CD4-positive, alpha-beta T cell treated with Interferon alpha-2 for 1 hour (primary cell): Measurements from ENCODE around the gene CIB4.

ENCODE experiments used
- DNase-seq, 2 donors: peaks; one replicate each; pipeline ENCODE4 v3.0.0-alpha.2; 2020 to 2022

CIB4 gene

GRCh38 chr2:26564121-26564644, 77.0 kb downstream of the CIB4 start:
- DNase-seq = no peak

DNA sequence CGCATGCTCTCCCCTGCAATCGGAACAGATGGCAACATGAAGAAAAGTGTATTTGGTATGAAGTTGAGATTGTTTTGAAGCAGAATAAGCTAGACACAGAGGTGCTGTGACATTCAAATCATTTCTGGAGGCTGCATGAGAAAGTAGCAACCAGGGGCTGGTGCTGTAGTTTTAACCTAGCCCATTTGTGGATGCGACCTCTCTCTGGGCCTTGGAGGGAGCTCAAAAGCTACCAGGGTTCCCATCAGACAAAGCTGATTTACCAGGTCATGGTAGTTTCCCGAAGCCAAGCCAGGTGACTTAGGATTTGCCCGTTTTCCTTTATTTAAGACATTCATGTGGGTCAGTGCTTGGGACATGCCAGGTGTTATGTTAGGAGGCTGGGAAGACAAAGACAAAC, 77.5 kb downstream of the CIB4 start:
- no peak for DNase-seq

DNA sequence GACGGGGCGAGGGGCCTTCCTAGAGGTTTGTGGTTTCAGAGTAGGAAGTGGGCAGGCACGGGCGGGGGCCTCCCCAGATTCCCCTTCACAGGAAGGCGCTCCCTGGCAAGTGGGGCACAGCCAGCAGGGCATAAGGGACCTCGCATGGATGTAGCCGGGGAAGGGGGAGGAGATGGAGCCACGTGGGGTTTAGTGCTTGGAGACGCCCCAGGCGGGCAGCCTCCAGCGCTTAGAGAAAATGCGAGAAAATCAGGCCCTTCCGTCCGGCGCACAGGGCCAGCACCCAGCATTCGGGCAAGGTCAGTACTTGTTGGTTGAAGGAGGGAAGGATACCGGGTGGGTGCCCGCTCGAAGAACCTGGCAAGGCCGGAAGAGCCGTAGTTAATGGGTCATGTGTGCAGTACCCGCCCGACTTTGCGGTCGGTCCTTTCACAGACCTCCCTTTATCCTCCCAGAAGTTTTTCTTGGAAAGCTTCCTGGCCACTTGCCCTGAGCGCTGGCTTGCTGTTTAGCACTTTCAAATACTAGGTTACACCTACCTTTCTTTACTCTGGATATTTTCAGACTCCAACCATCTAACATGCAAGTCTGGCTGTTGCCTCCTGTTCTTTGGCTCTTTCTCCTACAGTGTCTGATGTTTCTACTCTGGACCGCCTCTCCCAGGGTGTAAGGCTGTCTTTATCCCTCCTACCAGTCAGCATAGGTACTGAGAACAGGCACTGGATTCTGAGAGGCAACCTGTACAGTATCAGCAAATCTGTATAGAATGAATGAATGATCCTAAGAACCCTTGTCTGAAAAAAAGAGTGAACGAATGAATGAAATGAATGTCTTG, 78.1 kb downstream of the CIB4 start:
- no peak for DNase-seq

DNA sequence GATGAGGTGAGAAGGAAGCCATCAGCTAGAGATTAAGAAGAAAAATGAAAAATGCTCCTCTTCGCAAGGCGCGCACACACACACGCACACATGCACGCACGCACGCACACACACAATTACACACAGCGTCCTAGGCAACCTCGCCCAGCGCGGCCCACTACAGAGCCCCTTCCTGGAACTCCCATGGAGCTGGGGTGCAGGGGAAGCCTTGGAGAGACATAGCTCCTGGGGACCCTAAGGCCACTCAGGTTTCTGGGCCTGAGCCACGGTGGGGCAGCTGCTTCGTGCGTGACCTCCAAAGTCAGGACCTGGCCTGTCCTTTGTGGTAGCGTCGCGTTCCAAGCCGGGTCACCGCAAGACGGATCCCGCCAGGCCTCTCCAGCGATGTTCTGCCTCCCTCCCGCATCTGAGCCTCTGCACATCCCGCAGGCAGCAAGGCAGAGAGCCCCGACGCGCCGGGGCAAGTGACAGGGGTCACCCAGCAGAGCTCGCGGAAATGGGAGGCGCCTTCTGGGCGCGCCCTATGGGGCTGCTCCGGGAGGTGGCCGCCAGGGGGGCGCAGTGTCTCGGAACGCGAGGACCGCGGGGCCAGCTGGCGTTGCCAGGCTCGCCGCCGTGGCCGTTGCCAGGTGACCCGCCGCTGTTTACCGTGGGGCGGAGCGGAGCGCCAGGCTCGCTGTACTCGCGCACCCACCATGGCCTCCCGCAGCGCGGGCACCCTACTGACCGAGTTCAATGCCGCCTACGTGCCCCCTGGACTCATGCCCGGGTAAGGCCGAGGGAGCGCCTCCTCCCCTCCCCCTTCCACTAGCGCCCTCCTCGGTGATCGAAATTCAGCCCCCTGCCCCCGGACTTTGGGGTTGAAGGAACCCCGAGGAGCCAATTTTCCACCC, 79.0 kb downstream of the CIB4 start:
- peak in 1 of 2 donors; percentile 5 for DNase-seq

GRCh38 chr2:26561376-26561775, 79.8 kb downstream of the CIB4 start:
- DNase-seq = no peak

DNA sequence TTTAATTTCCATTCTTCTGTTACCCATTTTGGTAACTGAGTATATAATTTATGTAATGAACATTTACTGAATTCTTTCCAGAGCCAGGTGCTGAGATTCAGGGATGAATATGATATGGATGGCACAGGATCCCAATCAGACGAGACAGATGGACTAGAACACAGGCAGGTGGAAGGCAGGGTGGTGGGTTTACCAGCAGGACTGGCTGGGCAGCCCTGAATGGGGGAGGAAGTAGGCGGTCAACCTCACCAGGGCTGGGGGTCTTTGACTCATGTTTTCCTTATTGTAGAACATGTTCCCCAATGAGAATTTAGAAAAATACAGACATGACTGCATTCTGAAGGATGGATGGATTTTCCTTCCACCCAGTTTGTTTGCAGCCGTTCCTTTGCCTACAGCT, 80.3 kb downstream of the CIB4 start:
- no peak for DNase-seq

GRCh38 chr2:26559556-26559955, 81.6 kb downstream of the CIB4 start:
- DNase-seq = no peak

- no peak for DNase-seq
Measured at GRCh38 chr2:26559044-26559405, 82.1 kb downstream of the CIB4 start.

DNA sequence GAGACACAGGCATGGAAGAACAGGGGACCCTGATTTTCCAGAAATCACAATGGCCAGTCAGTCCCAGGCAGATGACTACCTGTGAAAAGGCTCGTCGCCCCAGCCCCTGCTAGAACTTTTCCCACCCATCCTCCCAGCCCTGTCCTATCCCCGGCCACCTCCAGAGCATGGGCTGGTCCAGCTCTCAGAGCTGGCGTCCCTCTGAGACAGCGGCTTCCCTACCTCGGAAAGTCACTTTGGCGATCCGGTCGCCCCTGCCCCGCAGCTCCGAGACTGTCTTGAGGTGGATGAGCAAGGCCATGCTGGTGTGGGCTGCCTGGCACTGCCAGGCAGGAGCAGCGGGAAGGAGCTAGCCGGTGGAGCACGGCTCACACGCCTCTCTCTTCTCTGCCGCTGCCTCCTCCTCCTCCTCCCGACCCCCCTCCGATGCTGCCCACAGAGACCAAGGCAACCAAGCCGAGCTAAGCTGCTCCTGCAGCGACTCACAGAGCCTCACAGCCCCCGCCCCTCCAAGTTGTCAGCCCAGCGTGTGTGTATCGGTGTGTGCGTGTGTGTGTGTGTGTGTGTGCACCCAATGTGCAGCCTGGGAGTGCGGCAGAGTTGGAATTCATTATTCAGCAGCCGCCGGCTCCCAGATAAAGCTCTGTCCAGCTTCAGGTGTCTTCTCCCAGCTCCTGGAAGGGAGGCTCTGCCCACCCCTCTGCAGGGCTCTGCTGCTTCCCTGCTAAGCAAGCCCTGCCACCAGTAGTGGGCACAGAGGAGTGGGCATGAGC, 82.7 kb downstream of the CIB4 start:
- no peak for DNase-seq

DNA sequence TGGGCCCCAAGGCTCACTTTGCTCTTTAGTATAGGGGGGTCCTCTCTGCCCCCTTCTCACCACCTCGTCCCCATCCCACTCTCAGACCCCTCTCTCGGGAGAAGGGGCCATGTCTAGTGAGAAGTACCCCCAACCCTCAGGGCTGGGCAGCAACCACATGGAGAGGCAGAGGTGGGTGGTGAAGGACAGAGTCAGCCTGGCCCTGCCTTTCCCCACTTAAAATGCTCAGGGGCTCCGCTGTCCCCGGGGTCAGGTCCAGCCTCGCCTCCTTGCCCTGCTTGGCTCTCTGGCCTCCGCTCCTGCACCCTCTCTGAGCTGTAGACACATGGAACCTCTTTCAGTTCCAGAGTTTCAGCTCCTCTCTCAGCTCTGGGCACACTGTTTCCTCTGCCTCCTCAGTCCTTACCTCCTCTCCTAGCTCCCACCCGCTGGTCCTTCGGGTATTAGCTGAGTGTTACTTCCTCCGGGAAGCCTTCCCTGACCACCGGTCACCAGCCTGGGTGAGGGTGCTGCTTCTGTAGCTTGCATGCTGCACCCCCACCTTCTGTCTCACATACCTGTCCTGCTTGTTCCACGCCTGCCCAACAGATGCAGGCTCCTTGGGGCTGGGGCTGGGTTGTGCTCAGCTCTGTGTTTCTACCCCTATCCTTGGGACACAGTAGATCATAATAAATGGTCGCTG, 83.8 kb downstream of the CIB4 start:
- DNase-seq = no peak

DNA sequence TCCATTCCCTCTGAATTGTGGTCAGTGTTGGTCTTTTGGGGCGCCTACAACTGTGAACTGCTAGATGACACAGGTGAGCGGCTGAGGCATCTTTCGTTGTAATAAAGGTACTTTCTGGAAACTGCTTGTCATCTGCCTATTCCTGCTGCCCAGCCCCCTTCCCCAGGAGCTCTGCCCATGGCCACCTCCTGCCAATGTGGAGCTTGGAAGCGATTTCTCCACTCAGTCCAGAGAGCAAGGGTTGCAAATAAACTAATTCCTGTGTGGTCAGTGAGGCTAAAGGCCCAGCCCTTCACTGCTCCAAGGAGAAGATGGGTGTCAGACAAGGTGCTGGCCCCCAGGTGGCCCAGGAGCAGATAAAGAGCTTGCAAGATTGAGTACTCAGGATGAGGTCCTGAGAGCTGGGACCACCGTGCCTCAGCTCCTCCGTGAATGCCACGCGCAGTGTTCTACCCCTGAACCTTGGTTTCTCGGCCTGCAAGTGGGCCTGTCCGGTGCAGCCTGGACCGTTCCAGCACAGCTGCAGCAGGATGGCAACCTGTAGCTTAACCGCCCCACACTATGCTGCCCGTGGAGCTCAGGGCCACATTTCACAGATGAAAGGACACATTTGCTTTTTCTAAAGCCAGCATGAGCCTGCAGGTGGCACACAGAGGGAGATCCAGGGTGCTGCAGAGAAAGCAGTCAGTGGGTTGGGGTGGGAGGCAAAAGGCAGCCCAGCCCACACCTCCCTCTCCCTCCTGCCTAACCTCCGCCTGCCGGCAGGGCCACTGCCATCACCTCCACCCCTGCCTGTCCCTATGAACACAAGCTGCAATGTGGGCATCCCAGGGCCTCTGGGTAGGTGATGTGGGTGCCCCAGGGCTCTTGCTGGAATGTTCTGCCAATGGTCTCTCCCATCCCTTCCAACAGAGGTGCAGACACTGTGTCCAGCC, 84.6 kb downstream of the CIB4 start:
- no peak for DNase-seq

DNA sequence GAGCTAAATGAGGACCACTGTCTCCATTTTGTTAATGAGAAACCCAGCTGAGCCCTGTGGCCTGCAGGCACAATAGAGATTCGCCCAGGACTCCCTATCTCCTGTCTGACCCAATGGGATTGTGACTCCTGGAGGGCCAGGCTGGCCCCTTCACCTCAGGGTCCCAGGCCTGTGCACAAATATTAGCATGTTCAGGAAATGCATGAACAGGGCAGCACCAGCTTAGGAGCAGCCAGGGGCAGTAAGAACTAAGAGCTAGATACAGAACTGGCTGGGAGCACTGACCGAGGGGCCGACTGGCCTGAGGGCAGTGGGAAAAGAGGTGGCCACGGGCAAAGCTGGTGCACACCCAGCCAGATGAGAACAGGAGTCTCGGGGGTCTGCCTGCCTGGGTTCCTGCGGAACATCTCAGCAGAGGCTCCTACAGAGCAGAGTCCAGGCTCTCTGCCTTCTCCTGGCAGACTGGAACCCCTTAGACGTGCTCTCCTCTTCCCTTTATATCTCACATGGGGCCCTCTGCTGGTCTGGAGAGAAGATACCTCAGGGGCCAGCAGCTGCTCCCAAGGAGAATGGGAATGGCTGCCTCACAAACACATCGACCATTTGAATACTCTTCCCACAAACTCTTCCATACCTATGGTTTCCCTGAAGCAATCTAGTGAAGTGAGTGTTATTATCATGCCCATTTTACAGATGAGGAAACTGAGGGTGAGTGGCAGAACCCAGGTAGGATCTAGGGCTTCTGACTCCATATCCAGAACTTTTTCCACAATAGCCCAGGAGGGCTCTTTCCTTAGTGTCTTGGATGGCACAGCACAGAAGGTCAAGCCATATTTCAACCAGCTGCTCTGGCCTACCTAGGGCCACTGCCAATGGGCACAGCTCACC, 85.7 kb downstream of the CIB4 start:
- no peak for DNase-seq

GRCh38 chr2:26552641-26553374, 88.4 kb downstream of the CIB4 start:
- DNase-seq = no peak

DNA sequence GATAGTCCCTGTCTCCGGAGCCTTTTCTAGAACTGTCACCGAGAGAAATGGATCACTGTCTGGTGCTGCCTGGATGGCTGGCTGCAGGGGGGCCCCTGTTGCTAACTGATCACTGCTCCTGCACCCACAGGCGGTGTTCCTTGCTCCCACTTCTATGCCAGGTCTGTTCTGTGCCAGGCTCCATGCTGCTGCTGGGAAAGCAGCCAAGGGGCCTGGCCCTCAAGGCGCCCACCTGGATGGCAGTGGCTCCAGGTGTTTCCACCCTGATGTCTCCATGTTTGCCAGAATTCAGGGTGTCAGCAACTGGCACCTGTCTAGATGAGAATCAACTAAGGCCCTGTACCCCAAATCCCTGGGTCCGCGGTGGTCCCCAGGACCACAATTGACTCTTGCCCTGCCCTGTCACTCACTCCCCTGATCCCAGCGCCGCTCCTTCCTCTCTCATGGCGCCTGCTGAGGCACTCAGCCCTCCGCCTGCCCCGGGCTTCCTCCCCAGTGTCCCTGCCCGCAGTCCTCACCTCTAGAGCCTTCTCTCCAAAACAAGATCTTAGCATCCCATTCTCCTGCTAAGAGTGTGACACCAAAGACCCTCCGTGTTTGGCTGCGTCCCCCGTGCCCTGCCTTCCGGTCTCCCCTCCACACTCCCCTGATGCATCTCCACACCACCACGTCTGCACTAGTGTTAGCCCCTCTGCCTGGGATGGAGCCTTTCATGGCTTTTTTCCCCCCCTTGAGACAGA, 90.7 kb downstream of the CIB4 start:
- DNase-seq = no peak

DNA sequence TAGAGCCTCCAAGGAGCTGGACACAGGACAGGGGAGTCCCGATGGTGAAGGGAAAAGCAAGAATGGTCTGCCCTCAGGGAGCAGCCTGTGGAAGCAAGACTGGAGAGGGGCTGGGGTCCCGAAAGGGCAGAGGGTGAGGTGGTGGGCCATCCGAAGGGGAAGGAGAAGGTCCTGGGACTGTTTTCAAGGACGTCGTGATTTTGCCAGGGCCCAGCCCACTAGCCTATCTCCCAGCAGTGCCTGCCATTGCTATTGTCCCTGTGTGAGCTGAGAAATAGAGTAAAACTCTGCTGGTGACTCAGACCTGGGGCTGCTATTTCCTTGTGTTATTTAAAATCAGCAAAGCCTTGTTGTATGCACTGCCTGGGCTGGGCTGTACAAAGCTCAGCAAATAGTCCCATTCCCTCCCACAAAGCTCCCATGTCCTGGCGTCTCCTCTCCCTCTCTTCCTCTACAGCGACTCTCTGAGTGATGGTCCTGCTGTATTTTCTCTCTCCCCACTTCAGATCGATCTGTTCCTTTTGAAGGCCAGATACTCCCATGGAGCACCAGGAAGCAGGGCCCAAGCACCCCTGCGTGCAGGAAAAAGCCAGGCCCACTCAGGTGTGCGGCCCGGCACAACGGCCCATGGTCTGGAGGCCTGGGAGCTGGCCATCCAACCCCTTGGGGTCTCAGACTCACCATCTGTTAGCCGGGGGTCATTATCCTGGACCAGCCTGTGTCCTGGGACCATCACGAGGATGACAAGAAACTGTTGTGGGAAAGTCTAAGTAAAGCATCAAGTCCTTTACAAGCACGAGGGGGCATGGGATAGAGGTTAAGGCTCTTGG, 98.3 kb downstream of the CIB4 start:
- DNase-seq = no peak

GRCh38 chr2:26542194-26542455, 99.0 kb downstream of the CIB4 start:
- no peak for DNase-seq

DNA sequence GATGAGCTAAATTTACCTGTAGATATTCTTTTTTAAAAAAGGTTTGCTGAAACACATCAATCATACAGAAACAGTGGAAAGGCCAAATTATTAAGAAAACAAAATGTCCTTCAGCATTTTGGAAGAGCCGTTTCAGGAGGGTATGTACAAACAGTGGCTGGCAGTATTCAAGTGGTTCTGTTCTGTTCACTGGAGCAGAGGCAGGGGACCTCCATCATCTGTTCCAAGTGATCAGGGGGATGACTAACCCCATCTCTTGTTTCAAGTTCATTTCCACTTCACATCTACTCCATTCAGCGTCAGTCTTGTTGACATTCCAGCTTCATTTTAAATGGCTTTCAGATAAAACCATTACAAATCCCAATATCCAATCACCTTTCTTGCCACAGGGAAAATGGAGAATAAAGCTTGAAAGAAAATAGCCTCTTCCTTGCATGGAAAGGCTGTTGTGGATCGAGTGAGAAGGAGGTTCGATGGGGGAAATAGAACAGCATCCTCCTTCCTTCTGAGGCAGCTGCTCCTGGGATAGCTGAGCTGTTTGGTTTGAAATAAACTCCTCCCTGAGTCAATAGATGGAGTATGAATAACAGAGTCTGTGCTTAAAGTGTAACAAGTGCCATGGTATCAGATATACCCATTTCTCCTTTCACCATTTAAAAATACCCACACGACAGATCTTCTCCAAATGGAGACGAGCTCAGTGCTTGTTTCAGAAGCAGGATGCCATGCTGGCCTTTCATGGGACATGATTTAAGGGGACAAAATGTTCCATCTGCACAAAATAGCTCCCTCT, 99.6 kb downstream of the CIB4 start:
- DNase-seq = no peak
